SU-DHL-6 (cell line): ENCODE data around the gene PLOD2.

ENCODE experiments used
- H2AFZ ChIP-seq: fragments of 200-600 bp; sonication (generic); 2 replicates; pipeline ENCODE4 v1.6.1; 2014; ENCODE audit warnings: low read depth, mild to moderate bottlenecking, moderate library complexity, mixed read lengths, antibody characterized with exemption, low read length; ENCODE audit not compliant: severe bottlenecking
- H3F3A ChIP-seq: fragments of 200-600 bp; shearing (Covaris generic); 2 replicates; pipeline ENCODE4 v1.6.0; 2016; ENCODE audit warnings: antibody characterized with exemption, mild to moderate bottlenecking; ENCODE audit not compliant: insufficient read depth
- H3K27ac ChIP-seq: fragments of 200-600 bp; sonication (generic); 2 replicates; pipeline ENCODE4 v1.5.1; 2016; ENCODE audit warnings: low read depth, mild to moderate bottlenecking, low read length, moderate library complexity, mixed read lengths
- H3K27me3 ChIP-seq: fragments of 200-600 bp; sonication (generic), shearing (Covaris generic); 2 replicates; pipeline ENCODE4 v1.6.0; 2014; ENCODE audit warnings: mild to moderate bottlenecking, low read length
- H3K36me3 ChIP-seq: fragments of 200-600 bp; sonication (generic); 2 replicates; pipeline ENCODE4 v1.6.1; 2014; ENCODE audit warnings: mild to moderate bottlenecking, low read length, mixed read lengths
- H3K4me2 ChIP-seq: fragments of 300-600, 200-600 bp; shearing (Covaris generic), sonication (generic); 2 replicates; pipeline ENCODE4 v1.6.0; 2014; ENCODE audit warnings: low read length, low read depth, mild to moderate bottlenecking; ENCODE audit not compliant: poor library complexity, severe bottlenecking
- H3K4me3 ChIP-seq: fragments of 200-600 bp; sonication (generic); 2 replicates; pipeline ENCODE4 v1.5.1; 2014; ENCODE audit warnings: antibody characterized with exemption, low read length, mild to moderate bottlenecking, mixed read lengths; ENCODE audit not compliant: insufficient read depth, poor library complexity, severe bottlenecking
- H3K79me2 ChIP-seq: fragments of 200-600 bp; sonication (generic); 2 replicates; pipeline ENCODE4 v1.6.1; 2014; ENCODE audit warnings: mild to moderate bottlenecking, low read length, moderate library complexity; ENCODE audit not compliant: insufficient read depth
- H3K9ac ChIP-seq: fragments of 200-600 bp; sonication (generic); 2 replicates; pipeline ENCODE4 v1.7.0; 2014; ENCODE audit warnings: mild to moderate bottlenecking, low read length
- H3K9me2 ChIP-seq: fragments of 200-600 bp; sonication (generic); replicated peaks from 2 replicates; pipeline ENCODE4 v1.6.1; 2014; ENCODE audit warnings: low read length; ENCODE audit not compliant: insufficient read depth
- H3K9me3 ChIP-seq: fragments of 200-600 bp; sonication (generic); 2 replicates; pipeline ENCODE4 v1.6.1; 2014; ENCODE audit warnings: low read length, mixed read lengths; ENCODE audit not compliant: insufficient read depth
- H4K20me1 ChIP-seq: fragments of 200-600 bp; sonication (generic); 2 replicates; pipeline ENCODE4 v1.6.1; 2014; ENCODE audit warnings: low read depth, mild to moderate bottlenecking, antibody characterized with exemption, low read length, moderate library complexity, mixed read lengths
- CTCF ChIP-seq: fragments of 200-600 bp; sonication (generic); IDR thresholded peaks from one replicate; pipeline ENCODE4 v1.5.1; 2017; ENCODE audit warnings: antibody characterized with exemption, mild to moderate bottlenecking, low read length, moderate library complexity; ENCODE audit not compliant: insufficient read depth, poor library complexity, severe bottlenecking
- EZH2phosphoT487 ChIP-seq: fragments of 200-600 bp; sonication (generic), shearing (Covaris generic); conservative IDR thresholded peaks from 2 replicates; pipeline ENCODE4 v1.6.1; 2018; ENCODE audit warnings: mild to moderate bottlenecking, antibody characterized with exemption, low read length, moderate library complexity, mixed read lengths

Gene PLOD2

GRCh38 chr3:146026547-146026946 is 134.4 kb downstream of the PLOD2 start:
- Histone ChIP-seq H3K27ac (no peak overlapping the region), H3K9ac (no peak overlapping the region), H2AFZ (no peak overlapping the region), H3K4me3 (no peak overlapping the region), H3F3A (no peaks in the 10 kb centered on the region), H3K27me3 (no peaks in the 10 kb centered on the region), H3K36me3 (no peaks in the 10 kb centered on the region), H4K20me1 (no peaks in the 10 kb centered on the region), H3K9me3 (no peaks in the 10 kb centered on the region), H3K4me2 (no peak overlapping the region), H3K9me2 (no peaks in the 10 kb centered on the region), H3K79me2 (no peaks in the 10 kb centered on the region)
- no peak for TF ChIP-seq CTCF
- TF ChIP-seq EZH2phosphoT487, result no peak

GRCh38 chr3:146024260-146024659 is 136.7 kb downstream of the PLOD2 start:
- H3K9ac ChIP-seq, result no peak overlapping the region
- no peak for TF ChIP-seq CTCF
- no peak for TF ChIP-seq EZH2phosphoT487

GRCh38 chr3:146020969-146021368 is 140.0 kb downstream of the PLOD2 start:
- Histone ChIP-seq H3K9me3 (no peaks in the 10 kb centered on the region), H3F3A (no peaks in the 10 kb centered on the region), H3K36me3 (no peaks in the 10 kb centered on the region), H3K9me2 (no peaks in the 10 kb centered on the region), H4K20me1 (no peaks in the 10 kb centered on the region), H3K4me2 (no peak overlapping the region), H2AFZ (no peak overlapping the region), H3K27ac (no peak overlapping the region), H3K9ac (no peak overlapping the region), H3K4me3 (no peak overlapping the region), H3K79me2 (no peaks in the 10 kb centered on the region), H3K27me3 (no peaks in the 10 kb centered on the region)
- TF ChIP-seq CTCF, result no peak
- TF ChIP-seq EZH2phosphoT487, result no peak

More at GRCh38 chr3:146024260-146024659, 136.7 kb downstream of the PLOD2 start:
- no peaks in the 10 kb centered on the region for H3K79me2 ChIP-seq
- no peak overlapping the region for H3K27ac ChIP-seq
- H2AFZ ChIP-seq, result no peak overlapping the region
- H3K9me3 ChIP-seq, result no peaks in the 10 kb centered on the region
- H3K9me2 ChIP-seq, result no peaks in the 10 kb centered on the region
- H3K4me3 ChIP-seq, result no peak overlapping the region
- H3F3A ChIP-seq, result no peaks in the 10 kb centered on the region
- H3K36me3 ChIP-seq, result no peaks in the 10 kb centered on the region
- H4K20me1 ChIP-seq, result no peaks in the 10 kb centered on the region
- H3K4me2 ChIP-seq, result no peak overlapping the region
- no peaks in the 10 kb centered on the region for H3K27me3 ChIP-seq

GRCh38 chr3:146019508-146019907 is 141.5 kb downstream of the PLOD2 start:
- Histone ChIP-seq H4K20me1 (no peaks in the 10 kb centered on the region), H3K9me2 (no peaks in the 10 kb centered on the region), H3K27ac (no peak overlapping the region), H3K4me3 (no peak overlapping the region), H3K4me2 (no peak overlapping the region), H2AFZ (no peak overlapping the region), H3F3A (no peaks in the 10 kb centered on the region), H3K9ac (no peak overlapping the region), H3K79me2 (no peaks in the 10 kb centered on the region), H3K27me3 (no peaks in the 10 kb centered on the region), H3K9me3 (no peaks in the 10 kb centered on the region), H3K36me3 (no peaks in the 10 kb centered on the region)
- TF ChIP-seq EZH2phosphoT487 (no peak), CTCF (no peak)
